T-helper 1 cell treated with Interleukin-12 subunit alpha and Interleukin-12 subunit beta and Interleukin-4 antibody, amounts not matched to agents 30 μg/mL and 1 μg/mL, for 36 hours (primary cell): ENCODE data around the gene PIK3CD.

ENCODE experiments used
- H3K27ac Mint-ChIP-seq: one replicate; pipeline ENCODE4 v1.8.0; 2021; ENCODE audit warnings: mild to moderate bottlenecking, mixed read lengths
- H3K27me3 Mint-ChIP-seq: one replicate; pipeline ENCODE4 v1.8.0; 2021; ENCODE audit warnings: low read depth, mixed read lengths
- H3K36me3 Mint-ChIP-seq: one replicate; pipeline ENCODE4 v1.8.0; 2021; ENCODE audit warnings: low read depth, mixed read lengths
- H3K4me1 Mint-ChIP-seq: one replicate; pipeline ENCODE4 v1.8.0; 2021; ENCODE audit warnings: low read depth, mixed read lengths
- H3K4me3 Mint-ChIP-seq: one replicate; pipeline ENCODE4 v1.8.0; 2021; ENCODE audit warnings: mild to moderate bottlenecking, moderate library complexity, mixed read lengths
- H3K9me3 Mint-ChIP-seq: one replicate; pipeline ENCODE4 v1.8.0; 2021; ENCODE audit warnings: mixed read lengths

Gene PIK3CD

GRCh38 chr1:9631613-9632012 lies 19.9 kb upstream of the PIK3CD start:
- Mint-ChIP-seq H3K27me3 (no peaks in the 10 kb centered on the region), H3K4me1 (peaks cover 51% of the 10 kb centered on the region), H3K36me3 (peaks cover 40% of the 10 kb centered on the region), H3K9me3 (no peaks in the 10 kb centered on the region), H3K4me3 (peak overlapping the region; percentile 98), H3K27ac (peak overlapping the region; percentile 63)

GRCh38 chr1:9633493-9633892 lies 18.0 kb upstream of the PIK3CD start:
- no peaks in the 10 kb centered on the region for H3K27me3 Mint-ChIP-seq
- H3K36me3 Mint-ChIP-seq: peaks cover 51% of the 10 kb centered on the region
- peaks cover 4% of the 10 kb centered on the region for H3K9me3 Mint-ChIP-seq
- no peak overlapping the region for H3K27ac Mint-ChIP-seq
- H3K4me1 Mint-ChIP-seq: peaks cover 47% of the 10 kb centered on the region
- no peak overlapping the region for H3K4me3 Mint-ChIP-seq

GRCh38 chr1:9634582-9634981 lies 16.9 kb upstream of the PIK3CD start:
- Mint-ChIP-seq H3K4me3 (no peak overlapping the region), H3K9me3 (peaks cover 4% of the 10 kb centered on the region), H3K36me3 (peaks cover 55% of the 10 kb centered on the region), H3K4me1 (peaks cover 45% of the 10 kb centered on the region), H3K27ac (no peak overlapping the region), H3K27me3 (no peaks in the 10 kb centered on the region)

GRCh38 chr1:9639227-9639626 lies 12.3 kb upstream of the PIK3CD start:
- peak overlapping the region; percentile 59 for H3K27ac Mint-ChIP-seq

GRCh38 chr1:9643351-9644256 lies 7.9 kb upstream of the PIK3CD start:
- peaks cover 40% of the 10 kb centered on the region for H3K4me1 Mint-ChIP-seq
- no peaks in the 10 kb centered on the region for H3K27me3 Mint-ChIP-seq
- no peaks in the 10 kb centered on the region for H3K9me3 Mint-ChIP-seq
- peak overlapping the region; percentile 59 for H3K4me3 Mint-ChIP-seq
- H3K27ac Mint-ChIP-seq: peak overlapping the region; percentile 79
- H3K36me3 Mint-ChIP-seq: peaks cover 34% of the 10 kb centered on the region

More at GRCh38 chr1:9639227-9639626, 12.3 kb upstream of the PIK3CD start:
- Mint-ChIP-seq H3K36me3 (peaks cover 56% of the 10 kb centered on the region), H3K4me3 (peak overlapping the region; percentile 46), H3K27me3 (no peaks in the 10 kb centered on the region), H3K9me3 (peaks cover 4% of the 10 kb centered on the region), H3K4me1 (peaks cover 51% of the 10 kb centered on the region)

- no peak overlapping the region for H3K4me3 Mint-ChIP-seq
- H3K36me3 Mint-ChIP-seq: peaks cover 17% of the 10 kb centered on the region
- H3K27ac Mint-ChIP-seq: no peak overlapping the region
- H3K27me3 Mint-ChIP-seq: no peaks in the 10 kb centered on the region
- H3K4me1 Mint-ChIP-seq: peaks cover 35% of the 10 kb centered on the region
- no peaks in the 10 kb centered on the region for H3K9me3 Mint-ChIP-seq
Measured at GRCh38 chr1:9646037-9646436, 5.5 kb upstream of the PIK3CD start.

GRCh38 chr1:9648171-9648570 lies 3.4 kb upstream of the PIK3CD start:
- H3K9me3 Mint-ChIP-seq: no peaks in the 10 kb centered on the region

GRCh38 chr1:9649769-9650168 lies 1.8 kb upstream of the PIK3CD start:
- Mint-ChIP-seq H3K27ac (peak overlapping the region; percentile 49), H3K9me3 (no peaks in the 10 kb centered on the region), H3K36me3 (peaks cover 29% of the 10 kb centered on the region), H3K27me3 (no peaks in the 10 kb centered on the region), H3K4me3 (peak overlapping the region; percentile 60), H3K4me1 (peaks cover 27% of the 10 kb centered on the region)

More at GRCh38 chr1:9648171-9648570, 3.4 kb upstream of the PIK3CD start:
- H3K36me3 Mint-ChIP-seq: peaks cover 20% of the 10 kb centered on the region
- no peaks in the 10 kb centered on the region for H3K27me3 Mint-ChIP-seq
- H3K27ac Mint-ChIP-seq: no peak overlapping the region
- H3K4me1 Mint-ChIP-seq: peaks cover 32% of the 10 kb centered on the region
- H3K4me3 Mint-ChIP-seq: no peak overlapping the region

- Mint-ChIP-seq H3K4me1 (peaks cover 36% of the 10 kb centered on the region), H3K36me3 (peaks cover 37% of the 10 kb centered on the region), H3K4me3 (peak overlapping the region; percentile 97), H3K9me3 (no peaks in the 10 kb centered on the region), H3K27ac (peak overlapping the region; percentile 91), H3K27me3 (no peaks in the 10 kb centered on the region)
Measured at GRCh38 chr1:9651220-9651564, 339 bp upstream of the PIK3CD start.

GRCh38 chr1:9652379-9653209 lies 1.1 kb downstream of the PIK3CD start:
- Mint-ChIP-seq H3K4me1 (peaks cover 45% of the 10 kb centered on the region), H3K27ac (peak overlapping the region; percentile 96), H3K4me3 (peak overlapping the region; percentile 99), H3K9me3 (no peaks in the 10 kb centered on the region), H3K27me3 (no peaks in the 10 kb centered on the region), H3K36me3 (peaks cover 39% of the 10 kb centered on the region)

GRCh38 chr1:9653210-9653490 lies 1.6 kb downstream of the PIK3CD start:
- no peaks in the 10 kb centered on the region for H3K9me3 Mint-ChIP-seq
- peak overlapping the region; percentile 99 for H3K4me3 Mint-ChIP-seq
- no peaks in the 10 kb centered on the region for H3K27me3 Mint-ChIP-seq
- peaks cover 51% of the 10 kb centered on the region for H3K4me1 Mint-ChIP-seq
- peak overlapping the region; percentile 96 for H3K27ac Mint-ChIP-seq
- peaks cover 42% of the 10 kb centered on the region for H3K36me3 Mint-ChIP-seq

- H3K4me3 Mint-ChIP-seq: peak overlapping the region; percentile 99
- H3K4me1 Mint-ChIP-seq: peaks cover 53% of the 10 kb centered on the region
- peaks cover 41% of the 10 kb centered on the region for H3K36me3 Mint-ChIP-seq
- H3K9me3 Mint-ChIP-seq: no peaks in the 10 kb centered on the region
- peak overlapping the region; percentile 96 for H3K27ac Mint-ChIP-seq
- no peaks in the 10 kb centered on the region for H3K27me3 Mint-ChIP-seq
Measured at GRCh38 chr1:9653491-9654050, 2.0 kb downstream of the PIK3CD start.

- H3K27me3 Mint-ChIP-seq: no peaks in the 10 kb centered on the region
- peaks cover 41% of the 10 kb centered on the region for H3K36me3 Mint-ChIP-seq
- H3K4me3 Mint-ChIP-seq: peak overlapping the region; percentile 99
- peaks cover 56% of the 10 kb centered on the region for H3K4me1 Mint-ChIP-seq
- H3K27ac Mint-ChIP-seq: peak overlapping the region; percentile 96
- no peaks in the 10 kb centered on the region for H3K9me3 Mint-ChIP-seq
Measured at GRCh38 chr1:9654051-9654833, 2.7 kb downstream of the PIK3CD start.
